HepG2 (cell line): Measurements from ENCODE around the gene NELFCD. TPM values are rescaled to one million over a fixed set of nuclear protein-coding genes. Genes with fewer than 3 reads are reported as not detected.
A peak's percentile ranks its signal among the peaks of the same experiment; 100 is the strongest.

ENCODE experiments used
- EHMT2 ChIP-seq: fragments of 200-600 bp; sonication (generic); IDR thresholded peaks from 2 replicates; pipeline ENCODE4 v1.7.0; 2017; ENCODE audit warnings: antibody characterized with exemption, low read depth, low read length, borderline replicate concordance
- GATA4 ChIP-seq: sonication (generic); IDR thresholded peaks from 2 replicates; pipeline ENCODE4 v1.6.1; 2016; ENCODE audit warnings: antibody characterized with exemption, low read depth, borderline replicate concordance
- NFE2L1 ChIP-seq: sonication (generic); formaldehyde crosslinking; IDR thresholded peaks from 2 replicates; pipeline ENCODE4 v1.4.0; 2020; ENCODE audit warnings: missing genetic modification reagents, mild to moderate bottlenecking, borderline replicate concordance
- NFE2L2 ChIP-seq: fragments of 150-350 bp; IDR thresholded peaks from 2 replicates; pipeline ENCODE4 v1.6.1; 2014; ENCODE audit warnings: low read length
- POLR2AphosphoS2 ChIP-seq: IDR thresholded peaks from 2 replicates; pipeline ENCODE4 v1.6.1; 2011; ENCODE audit warnings: low read depth, low read length, improper control_type of control experiment
- RELA ChIP-seq: sonication (generic); formaldehyde crosslinking; IDR thresholded peaks from 2 replicates; pipeline ENCODE4 v1.4.0; 2020; ENCODE audit warnings: missing genetic modification reagents
- RNF2 ChIP-seq: fragments of 450-650 bp; conservative IDR thresholded peaks from 2 replicates; pipeline ENCODE4 v1.6.1; 2016; ENCODE audit warnings: low read depth
- ZNF12 ChIP-seq: sonication (generic); formaldehyde crosslinking; IDR thresholded peaks from 2 replicates; pipeline ENCODE4 v1.5.0; 2020; ENCODE audit warnings: missing genetic modification reagents
- ZNF205 ChIP-seq: IDR thresholded peaks from 2 replicates; pipeline ENCODE4 v1.6.1; 2018; ENCODE audit warnings: missing biosample characterization, missing genetic modification reagents
- ZNF546 ChIP-seq: sonication (generic); formaldehyde crosslinking; conservative IDR thresholded peaks from 2 replicates; pipeline ENCODE4 v1.8.1; 2023; ENCODE audit warnings: mild to moderate bottlenecking, missing genetic modification reagents
- ZNF605 ChIP-seq: sonication (generic); formaldehyde crosslinking; IDR thresholded peaks from 2 replicates; pipeline ENCODE4 v1.8.0; 2022; ENCODE audit warnings: mild to moderate bottlenecking, missing genetic modification reagents
- polyA plus RNA-seq, 8 experiments: library from polyadenylated mRNA; depleted of rRNA in 3 of 8; stranded (reverse) in 7 of 8; unstranded in 1 of 8; fragments of >200 nt; fragmentation: Illumina TruSeq in 4 of 8; extraction: Trizol in 4 of 8; gene quantifications; 2 replicates each; pipeline versions ENCODE4 v1.2.1 to v1.2.3, GENCODE V29; 2011 to 2016; ENCODE audit warnings: low read depth in 4 of 8, missing spikeins in 1 of 8, mixed read lengths in 1 of 8; ENCODE audit not compliant: insufficient read depth in 1 of 8
- total RNA-seq, 5 experiments: library from RNA; depleted of rRNA; stranded (reverse); fragments of >200 nt; fragmentation: Illumina TruSeq; extraction: Trizol; gene quantifications; 2 replicates each; pipeline ENCODE4 v1.2.3, GENCODE V29; 2016; ENCODE audit warnings: low read depth in 1 of 5
- TF ChIP-seq, protein P1 (sequence below): sonication (generic); formaldehyde crosslinking; IDR thresholded peaks from 2 replicates; pipeline ENCODE4 v1.8.1; 2022; ENCODE audit warnings: low read depth, mild to moderate bottlenecking, missing genetic modification reagents
- TF ChIP-seq, protein P2 (sequence below): sonication (generic); formaldehyde crosslinking; IDR thresholded peaks from 2 replicates; pipeline ENCODE4 v1.4.0; 2020; ENCODE audit warnings: mild to moderate bottlenecking, missing genetic modification reagents
- TF ChIP-seq, protein P3 (sequence below): IDR thresholded peaks from 2 replicates; pipeline ENCODE4 v1.6.1; 2018; ENCODE audit warnings: missing genetic modification reagents, mild to moderate bottlenecking, missing compliant biosample characterization

Gene NELFCD
- total and polyA plus RNA-seq, 2 of the 13 experiments (the other 11 are each of a cell fraction or from before 2014, with no cell fraction given), result 159 to 203 TPM

DNA sequence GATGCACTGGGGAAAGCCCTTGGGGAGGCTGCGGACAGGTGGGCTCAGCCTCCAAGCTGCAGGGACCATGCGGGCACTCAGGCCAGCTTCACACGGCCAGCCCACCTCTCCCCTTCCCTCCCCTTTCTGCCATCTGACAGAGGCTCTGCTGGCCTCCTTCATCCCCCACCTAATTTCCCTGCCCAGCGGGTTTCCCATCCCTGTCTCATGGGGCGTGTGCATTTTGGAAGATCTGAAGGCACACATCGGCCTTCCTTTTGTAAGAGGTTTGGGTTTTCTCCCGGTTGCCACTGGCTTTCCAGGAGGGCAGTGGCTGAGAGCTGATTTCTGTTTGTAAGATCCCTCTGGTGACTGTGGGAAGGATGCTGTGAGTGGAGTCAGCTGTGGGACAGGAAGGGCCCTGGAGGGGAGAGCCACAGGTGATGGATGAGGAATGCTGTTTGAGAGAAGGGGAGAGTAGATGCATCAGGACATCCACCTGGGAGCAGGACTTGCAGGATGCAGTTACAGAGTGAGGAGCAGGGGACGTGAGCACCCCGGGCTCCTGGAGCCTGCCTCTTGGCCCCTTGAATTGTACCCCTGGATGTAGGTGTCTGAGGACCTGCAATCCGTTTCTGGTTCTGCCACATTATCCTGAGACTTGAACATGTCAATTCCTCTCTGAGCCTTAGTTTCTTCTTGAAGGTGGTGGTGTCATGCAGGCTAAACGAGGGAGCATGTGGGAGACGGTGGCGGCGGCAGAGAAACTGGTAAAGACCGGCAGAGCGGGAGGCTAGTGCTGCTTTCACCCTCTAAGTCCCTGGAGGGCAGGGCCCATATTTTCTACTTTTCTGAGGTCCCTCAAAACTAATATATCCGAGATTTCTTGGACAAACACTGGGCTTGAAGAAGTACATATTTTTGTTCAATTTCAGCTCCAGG is 32.2 kb downstream of the NELFCD start (continued):
- TF ChIP-seq, protein P1, sequence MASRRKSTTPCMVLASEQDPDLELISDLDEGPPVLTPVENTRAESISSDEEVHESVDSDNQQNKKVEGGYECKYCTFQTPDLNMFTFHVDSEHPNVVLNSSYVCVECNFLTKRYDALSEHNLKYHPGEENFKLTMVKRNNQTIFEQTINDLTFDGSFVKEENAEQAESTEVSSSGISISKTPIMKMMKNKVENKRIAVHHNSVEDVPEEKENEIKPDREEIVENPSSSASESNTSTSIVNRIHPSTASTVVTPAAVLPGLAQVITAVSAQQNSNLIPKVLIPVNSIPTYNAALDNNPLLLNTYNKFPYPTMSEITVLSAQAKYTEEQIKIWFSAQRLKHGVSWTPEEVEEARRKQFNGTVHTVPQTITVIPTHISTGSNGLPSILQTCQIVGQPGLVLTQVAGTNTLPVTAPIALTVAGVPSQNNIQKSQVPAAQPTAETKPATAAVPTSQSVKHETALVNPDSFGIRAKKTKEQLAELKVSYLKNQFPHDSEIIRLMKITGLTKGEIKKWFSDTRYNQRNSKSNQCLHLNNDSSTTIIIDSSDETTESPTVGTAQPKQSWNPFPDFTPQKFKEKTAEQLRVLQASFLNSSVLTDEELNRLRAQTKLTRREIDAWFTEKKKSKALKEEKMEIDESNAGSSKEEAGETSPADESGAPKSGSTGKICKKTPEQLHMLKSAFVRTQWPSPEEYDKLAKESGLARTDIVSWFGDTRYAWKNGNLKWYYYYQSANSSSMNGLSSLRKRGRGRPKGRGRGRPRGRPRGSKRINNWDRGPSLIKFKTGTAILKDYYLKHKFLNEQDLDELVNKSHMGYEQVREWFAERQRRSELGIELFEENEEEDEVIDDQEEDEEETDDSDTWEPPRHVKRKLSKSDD (CRISPR knock-in tag), result no peak
- TF ChIP-seq ZNF546 (CRISPR knock-in tag) (peak; percentile 97), ZNF12 (CRISPR knock-in tag) (no peak), NFE2L1 (CRISPR knock-in tag) (no peak), GATA4 (no peak), EHMT2 (no peak), NFE2L2 (no peak), ZNF605 (peak; percentile 30; the same call in 1 of the 2 replicates), RNF2 (no peak), ZNF205 (CRISPR knock-in tag) (no peak), POLR2AphosphoS2 (no peak), RELA (no peak)
- TF ChIP-seq, protein P2, sequence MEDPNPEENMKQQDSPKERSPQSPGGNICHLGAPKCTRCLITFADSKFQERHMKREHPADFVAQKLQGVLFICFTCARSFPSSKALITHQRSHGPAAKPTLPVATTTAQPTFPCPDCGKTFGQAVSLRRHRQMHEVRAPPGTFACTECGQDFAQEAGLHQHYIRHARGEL (CRISPR knock-in tag), result no peak
- TF ChIP-seq, protein P3, sequence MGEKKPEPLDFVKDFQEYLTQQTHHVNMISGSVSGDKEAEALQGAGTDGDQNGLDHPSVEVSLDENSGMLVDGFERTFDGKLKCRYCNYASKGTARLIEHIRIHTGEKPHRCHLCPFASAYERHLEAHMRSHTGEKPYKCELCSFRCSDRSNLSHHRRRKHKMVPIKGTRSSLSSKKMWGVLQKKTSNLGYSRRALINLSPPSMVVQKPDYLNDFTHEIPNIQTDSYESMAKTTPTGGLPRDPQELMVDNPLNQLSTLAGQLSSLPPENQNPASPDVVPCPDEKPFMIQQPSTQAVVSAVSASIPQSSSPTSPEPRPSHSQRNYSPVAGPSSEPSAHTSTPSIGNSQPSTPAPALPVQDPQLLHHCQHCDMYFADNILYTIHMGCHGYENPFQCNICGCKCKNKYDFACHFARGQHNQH (CRISPR knock-in tag), result no peak
